H9 (cell line): ENCODE results near the gene RAB1A. TPM values are rescaled to one million over a fixed set of nuclear protein-coding genes. Genes with fewer than 3 reads are reported as not detected.

ENCODE experiments used
- DNase-seq: peaks from one replicate; pipeline ENCODE4 v3.0.0-alpha.2; 2017
- H2AFZ ChIP-seq: one replicate; pipeline ENCODE4 v1.6.1; 2013; ENCODE audit warnings: mild to moderate bottlenecking, low read length, control low read depth, moderate library complexity
- H2AK5ac ChIP-seq: 2 replicates; pipeline ENCODE4 v1.6.1; 2013; ENCODE audit warnings: low read length, control low read depth, mixed read lengths; ENCODE audit not compliant: insufficient read length
- H2BK120ac ChIP-seq: one replicate; pipeline ENCODE4 v1.6.1; 2013; ENCODE audit warnings: low read depth, mild to moderate bottlenecking, low read length, control low read depth, inconsistent platforms; ENCODE audit not compliant: poor library complexity, severe bottlenecking
- H2BK12ac ChIP-seq: 2 replicates; pipeline ENCODE4 v1.6.1; 2013; ENCODE audit warnings: low read length, control low read depth, mixed read lengths, low read depth; ENCODE audit not compliant: insufficient read length
- H2BK15ac ChIP-seq: 2 replicates; pipeline ENCODE4 v1.6.1; 2013; ENCODE audit warnings: low read depth, low read length, control low read depth
- H2BK20ac ChIP-seq: one replicate; pipeline ENCODE4 v1.6.1; 2013; ENCODE audit warnings: low read depth, mild to moderate bottlenecking, low read length, control low read depth, inconsistent platforms; ENCODE audit not compliant: poor library complexity, severe bottlenecking
- H2BK5ac ChIP-seq: 2 replicates; pipeline ENCODE4 v1.6.1; 2013; ENCODE audit warnings: low read length, control low read depth, mixed read lengths; ENCODE audit not compliant: insufficient read length
- H3K14ac ChIP-seq: 2 replicates; pipeline ENCODE4 v1.6.1; 2013; ENCODE audit warnings: low read length, control low read depth; ENCODE audit not compliant: insufficient read depth
- H3K18ac ChIP-seq: 2 replicates; pipeline ENCODE4 v1.6.1; 2013; ENCODE audit warnings: low read depth, mild to moderate bottlenecking, mixed read lengths, low read length, control low read depth; ENCODE audit not compliant: insufficient read length
- H3K23ac ChIP-seq: 2 replicates; pipeline ENCODE4 v1.6.1; 2013; ENCODE audit warnings: low read length, control low read depth, mixed read lengths, low read depth; ENCODE audit not compliant: insufficient read length
- H3K23me2 ChIP-seq: 2 replicates; pipeline ENCODE4 v1.6.1; 2013; ENCODE audit warnings: low read depth, mild to moderate bottlenecking, mixed read lengths, low read length, control low read depth; ENCODE audit not compliant: insufficient read length, poor library complexity, severe bottlenecking
- H3K27ac ChIP-seq: 2 replicates; pipeline ENCODE4 v1.5.1; 2013; ENCODE audit warnings: low read length, control low read depth, mixed read lengths, low read depth; ENCODE audit not compliant: insufficient read length
- H3K27me3 ChIP-seq: 2 replicates; pipeline ENCODE4 v1.6.1; 2013; ENCODE audit warnings: low read length, control low read depth, inconsistent platforms; ENCODE audit not compliant: insufficient read depth
- H3K4ac ChIP-seq: 2 replicates; pipeline ENCODE4 v1.6.1; 2013; ENCODE audit warnings: low read depth, mild to moderate bottlenecking, control low read depth, inconsistent platforms, low read length, moderate library complexity
- H3K4me1 ChIP-seq: 2 replicates; pipeline ENCODE4 v1.6.1; 2013; ENCODE audit warnings: low read length, control low read depth, inconsistent platforms; ENCODE audit not compliant: insufficient read depth
- H3K4me2 ChIP-seq: 2 replicates; pipeline ENCODE4 v1.6.1; 2013; ENCODE audit warnings: low read length, control low read depth, mixed read lengths; ENCODE audit not compliant: insufficient read length, insufficient read depth
- H3K56ac ChIP-seq: 2 replicates; pipeline ENCODE4 v1.6.1; 2013; ENCODE audit warnings: low read depth, mild to moderate bottlenecking, mixed read lengths, low read length, control low read depth; ENCODE audit not compliant: insufficient read length
- H3K79me1 ChIP-seq: 2 replicates; pipeline ENCODE4 v1.6.1; 2013; ENCODE audit warnings: low read depth, mild to moderate bottlenecking, moderate library complexity, low read length, control low read depth, inconsistent platforms; ENCODE audit not compliant: insufficient read depth, poor library complexity, severe bottlenecking
- H3K79me2 ChIP-seq: 2 replicates; pipeline ENCODE4 v1.6.1; 2013; ENCODE audit warnings: low read length, control low read depth, inconsistent platforms; ENCODE audit not compliant: insufficient read depth
- H3K9ac ChIP-seq: 2 replicates; pipeline ENCODE4 v1.6.1; 2013; ENCODE audit warnings: low read length, control low read depth, mixed read lengths; ENCODE audit not compliant: insufficient read length; ENCODE audit errors: extremely low read depth
- H3K9me3 ChIP-seq: one replicate; pipeline ENCODE4 v1.6.1; 2013; ENCODE audit warnings: low read depth, low read length, inconsistent platforms; ENCODE audit not compliant: control insufficient read depth
- H3T11ph ChIP-seq: one replicate; pipeline ENCODE4 v1.6.1; 2013; ENCODE audit warnings: mild to moderate bottlenecking, low read length, control low read depth, inconsistent platforms
- H4K20me1 ChIP-seq: one replicate; pipeline ENCODE4 v1.6.1; 2013; ENCODE audit not compliant: control insufficient read depth, insufficient read length, insufficient read depth
- H4K5ac ChIP-seq: 2 replicates; pipeline ENCODE4 v1.6.1; 2013; ENCODE audit warnings: low read depth, mild to moderate bottlenecking, mixed read lengths, low read length, control low read depth; ENCODE audit not compliant: insufficient read length
- H4K8ac ChIP-seq: replicated peaks from 2 replicates; pipeline ENCODE4 v1.6.1; 2013; ENCODE audit warnings: low read length, control low read depth, mixed read lengths, low read depth; ENCODE audit not compliant: insufficient read length
- H4K91ac ChIP-seq: 2 replicates; pipeline ENCODE4 v1.6.1; 2013; ENCODE audit warnings: low read depth, mild to moderate bottlenecking, moderate library complexity, mixed read lengths, low read length, control low read depth; ENCODE audit not compliant: insufficient read length
- H3K27ac Mint-ChIP-seq, 3 experiments: 2 replicates in 2 of 3; 3 replicates in 1 of 3; pipeline ENCODE4 v1.8.0; 2020 to 2021; ENCODE audit warnings: mixed read lengths in 3 of 3, mild to moderate bottlenecking in 1 of 3, moderate library complexity in 1 of 3
- H3K27me3 Mint-ChIP-seq: 2 replicates; pipeline ENCODE4 v1.8.0; 2021; ENCODE audit warnings: low read depth, mild to moderate bottlenecking, moderate library complexity, mixed read lengths
- H3K36me3 Mint-ChIP-seq, 3 experiments: 2 replicates in 2 of 3; 3 replicates in 1 of 3; pipeline ENCODE4 v1.8.0; 2020 to 2021; ENCODE audit warnings: low read depth in 3 of 3, mixed read lengths in 3 of 3; ENCODE audit not compliant: insufficient read depth in 1 of 3
- H3K4me1 Mint-ChIP-seq, 2 experiments: 2 replicates each; pipeline ENCODE4 v1.8.0; 2020; ENCODE audit warnings: mixed read lengths in 2 of 2
- H3K4me3 Mint-ChIP-seq, 2 experiments: 2 replicates in 1 of 2; 3 replicates in 1 of 2; pipeline ENCODE4 v1.8.0; 2020 to 2021; ENCODE audit warnings: mild to moderate bottlenecking in 2 of 2, mixed read lengths in 2 of 2, moderate library complexity in 1 of 2
- H3K9me3 Mint-ChIP-seq, 2 experiments: 2 replicates in 1 of 2; 3 replicates in 1 of 2; pipeline ENCODE4 v1.8.0; 2020; ENCODE audit warnings: mild to moderate bottlenecking in 2 of 2, mixed read lengths in 2 of 2, moderate library complexity in 1 of 2
- CTCF ChIP-seq: fragments of 200-600 bp; sonication (generic); conservative IDR thresholded peaks from 3 replicates; pipeline ENCODE4 v1.8.0; 2021; ENCODE audit warnings: antibody characterized with exemption, mild to moderate bottlenecking
- WGBS: extraction: QIAGEN DNeasy Blood & Tissue Kit; methylation state at CpG from one replicate; pipeline ENCODE4 v1.1.7; 2013; ENCODE audit warnings: missing lambda C conversion rate, low lambda C conversion rate, mixed read lengths; ENCODE audit not compliant: insufficient read length; ENCODE audit errors: extremely low coverage; 5-methylcytosine and 5-hydroxymethylcytosine counted together
- total RNA-seq: library from RNA; stranded (reverse); gene quantifications from 2 replicates; pipeline ENCODE4 v1.2.1, GENCODE V29; 2021

RAB1A gene
- total RNA-seq, 1 experiment from 2014 or later = 112 TPM

- Histone ChIP-seq H2BK120ac (no peak overlapping the region), H2AK5ac (no peak overlapping the region), H3K9me3 (no peaks in the 10 kb centered on the region), H2BK5ac (no peak overlapping the region), H4K91ac (no peak overlapping the region), H3T11ph (no peak overlapping the region), H3K18ac (no peak overlapping the region), H3K23me2 (no peaks in the 10 kb centered on the region), H3K27me3 (no peaks in the 10 kb centered on the region), H4K8ac (no peak overlapping the region), H3K4me1 (no peaks in the 10 kb centered on the region), H3K79me2 (no peaks in the 10 kb centered on the region), H3K14ac (no peak overlapping the region), H3K9ac (no peak overlapping the region), H4K5ac (no peak overlapping the region), H2BK15ac (no peak overlapping the region), H3K56ac (no peak overlapping the region), H3K27ac (no peak overlapping the region), H3K4me2 (no peak overlapping the region), H2AFZ (no peak overlapping the region), H3K79me1 (no peaks in the 10 kb centered on the region), H3K23ac (no peak overlapping the region), H2BK20ac (no peak overlapping the region), H3K4ac (no peak overlapping the region), H2BK12ac (no peak overlapping the region), H4K20me1 (no peaks in the 10 kb centered on the region)
- H3K27me3 Mint-ChIP-seq = peaks cover 2% of the 10 kb centered on the region; the same call in 1 of the 2 replicates
- no peaks in the 10 kb centered on the region for H3K4me1 Mint-ChIP-seq
- no peaks in the 10 kb centered on the region for H3K9me3 Mint-ChIP-seq
- no peak for TF ChIP-seq CTCF
- no peaks in the 10 kb centered on the region; a peak in 1 of 7 replicates for H3K36me3 Mint-ChIP-seq
- no peak overlapping the region for H3K27ac Mint-ChIP-seq
- no peak overlapping the region for H3K4me3 Mint-ChIP-seq
- DNase-seq = no peak
- no CpG with 5 or more reads among the region's 4 CpGs for WGBS
Measured at GRCh38 chr2:65169760-65170136, 39.8 kb upstream of the RAB1A start.
